ENCODE results near the gene ATXN2. TPM values are rescaled to one million over a fixed set of nuclear protein-coding genes. Genes with fewer than 3 reads are reported as not detected.

ATXN2 gene
- total RNA-seq, 1 donor from 2014 or later = 50.0 TPM

- intact Hi-C loops (cut with micrococcal nuclease) = no loop called here
- peaks cover 27% of the 10 kb centered on the region for H3K36me3 ChIP-seq
- no peak overlapping the region for H3K4me3 ChIP-seq
- H3K4me1 ChIP-seq = peaks cover 100% of the 10 kb centered on the region
- peak overlapping the region; percentile 97 for H3K27ac ChIP-seq (replicated peaks)
- TF ChIP-seq CTCF (IDR thresholded peaks at IDR 0.05; ENCODE audit: borderline replicate concordance) = no peak
- no peaks in the 10 kb centered on the region for H3K9me3 ChIP-seq (replicated peaks)
- no peak for DNase-seq
- H3K27me3 ChIP-seq (ENCODE audit: low read depth) = no peaks in the 10 kb centered on the region
Measured at GRCh38 chr12:111444314-111444924, 154.7 kb downstream of the ATXN2 start.

GRCh38 chr12:111443586-111443985 is 155.5 kb downstream of the ATXN2 start:
- no peak for TF ChIP-seq CTCF (IDR thresholded peaks at IDR 0.05; ENCODE audit: borderline replicate concordance)
- Histone ChIP-seq H3K27ac (replicated peaks) (peak overlapping the region; percentile 97), H3K36me3 (peaks cover 24% of the 10 kb centered on the region), H3K9me3 (replicated peaks) (no peaks in the 10 kb centered on the region), H3K27me3 (ENCODE audit: low read depth) (no peaks in the 10 kb centered on the region), H3K4me3 (no peak overlapping the region), H3K4me1 (peaks cover 100% of the 10 kb centered on the region)
- intact Hi-C loops (cut with micrococcal nuclease) = no loop called here
- DNase-seq = no peak

GRCh38 chr12:111443086-111443485 is 156.0 kb downstream of the ATXN2 start:
- peak overlapping the region; percentile 97 for H3K27ac ChIP-seq (replicated peaks)

GRCh38 chr12:111442301-111443045 is 156.6 kb downstream of the ATXN2 start:
- H3K27me3 ChIP-seq (ENCODE audit: low read depth) = no peaks in the 10 kb centered on the region
- intact Hi-C loops (cut with micrococcal nuclease) = no loop called here
- no peak overlapping the region for H3K4me3 ChIP-seq
- TF ChIP-seq CTCF (IDR thresholded peaks at IDR 0.05; ENCODE audit: borderline replicate concordance) = no peak
- peak overlapping the region; percentile 97 for H3K27ac ChIP-seq (replicated peaks)
- no peaks in the 10 kb centered on the region for H3K9me3 ChIP-seq (replicated peaks)
- DNase-seq = no peak
- peaks cover 100% of the 10 kb centered on the region for H3K4me1 ChIP-seq
- H3K36me3 ChIP-seq = peaks cover 13% of the 10 kb centered on the region

More at GRCh38 chr12:111443086-111443485, 156.0 kb downstream of the ATXN2 start:
- Histone ChIP-seq H3K9me3 (replicated peaks) (no peaks in the 10 kb centered on the region), H3K27me3 (ENCODE audit: low read depth) (no peaks in the 10 kb centered on the region), H3K36me3 (peaks cover 19% of the 10 kb centered on the region), H3K4me1 (peaks cover 100% of the 10 kb centered on the region), H3K4me3 (no peak overlapping the region)
- no peak for DNase-seq
- TF ChIP-seq CTCF (IDR thresholded peaks at IDR 0.05; ENCODE audit: borderline replicate concordance) = no peak
- intact Hi-C loops (cut with micrococcal nuclease) = no loop called here

- intact Hi-C loops (cut with micrococcal nuclease) = no loop called here
- no peaks in the 10 kb centered on the region for H3K27me3 ChIP-seq (ENCODE audit: low read depth)
- H3K4me1 ChIP-seq = peaks cover 100% of the 10 kb centered on the region
- H3K4me3 ChIP-seq = no peak overlapping the region
- peaks cover 6% of the 10 kb centered on the region for H3K36me3 ChIP-seq
- no peak for TF ChIP-seq CTCF (IDR thresholded peaks at IDR 0.05; ENCODE audit: borderline replicate concordance)
- no peaks in the 10 kb centered on the region for H3K9me3 ChIP-seq (replicated peaks)
- DNase-seq = no peak
- H3K27ac ChIP-seq (replicated peaks) = peak overlapping the region; percentile 97
Measured at GRCh38 chr12:111441107-111441928, 157.8 kb downstream of the ATXN2 start.

Data from left ventricle myocardium inferior (tissue), 1 donor.